ENCODE data around the gene GSG1L2. TPM values are rescaled to one million over a fixed set of nuclear protein-coding genes. Genes with fewer than 3 reads are reported as not detected.

GSG1L2 gene
- total RNA-seq, result not detected
- polyA plus RNA-seq (ENCODE audit: insufficient read depth, low read depth, low replicate concordance), result not detected
- long read RNA-seq, donor 1, result 0 reads
- long read RNA-seq, donor 2, result 0 reads
- long read RNA-seq, donor 3, result 0 reads
- long read RNA-seq, donor 4, result 0 reads
- long read RNA-seq, donor 5, result 0 reads
- long read RNA-seq, donor 6, result 0 reads
- long read RNA-seq, donor 7, result 0 reads
- long read RNA-seq, donor 8, result 0 reads
- long read RNA-seq, donor 9, result 0 reads
- long read RNA-seq, donor 10, result 0 reads

DNA sequence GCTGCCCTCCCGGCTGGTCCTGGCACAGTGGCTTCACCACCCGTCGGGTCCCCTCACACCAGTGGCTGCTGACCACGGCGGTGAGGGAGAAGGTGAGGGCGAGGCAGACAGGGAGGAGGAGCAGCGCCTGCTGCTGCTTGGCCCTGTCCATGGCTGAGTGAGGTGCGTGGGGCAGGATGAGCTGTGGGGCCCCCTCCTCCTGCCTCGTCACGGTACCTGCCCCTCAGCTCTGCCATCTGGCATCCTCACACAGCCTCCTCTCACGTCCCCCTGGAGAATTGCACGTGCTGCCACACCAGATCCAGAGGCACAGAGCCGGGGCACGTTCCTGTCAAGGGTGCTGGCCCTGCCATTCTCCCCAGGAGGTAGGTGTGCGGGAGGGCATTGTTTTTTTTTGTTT, at the start of gene GSG1L2:
TSS of gene GSG1L2 (minus strand) at position 159 of the 400 bp plus-strand sequence. CDS start at position 151, 8 bp downstream.
- Histone ChIP-seq H3K36me3 (ENCODE audit: control insufficient read depth in 2 of 3, insufficient read depth in 3 of 3, low read length in 3 of 3) (no peaks in the 10 kb centered on the region), H3K9me3 (ENCODE audit: control insufficient read depth in 2 of 3, insufficient read depth in 1 of 3, low read length in 3 of 3) (no peaks in the 10 kb centered on the region), H3K27ac (ENCODE audit: low read depth in 2 of 2, low read length in 2 of 2) (no peak within 1 kb of the TSS), H3K4me3 (ENCODE audit: low read length in 3 of 3) (no peak within 1 kb of the TSS), H3K4me1 (ENCODE audit: control insufficient read depth in 2 of 3, insufficient read depth in 2 of 3, low read depth in 1 of 3, low read length in 3 of 3) (no peaks in the 10 kb centered on the region), H3K27me3 (ENCODE audit: control insufficient read depth, insufficient read depth, low read length) (no peaks in the 10 kb centered on the region), H3K9ac (ENCODE audit: low read length in 3 of 3) (no peak within 1 kb of the TSS)
- DNase-seq (peak in 2 of 5 donors; percentile 21 to 45), FAIRE-seq (no peak)
- intact Hi-C loops (cut with DNase I), result no loop called here
- TF ChIP-seq, protein P1, sequence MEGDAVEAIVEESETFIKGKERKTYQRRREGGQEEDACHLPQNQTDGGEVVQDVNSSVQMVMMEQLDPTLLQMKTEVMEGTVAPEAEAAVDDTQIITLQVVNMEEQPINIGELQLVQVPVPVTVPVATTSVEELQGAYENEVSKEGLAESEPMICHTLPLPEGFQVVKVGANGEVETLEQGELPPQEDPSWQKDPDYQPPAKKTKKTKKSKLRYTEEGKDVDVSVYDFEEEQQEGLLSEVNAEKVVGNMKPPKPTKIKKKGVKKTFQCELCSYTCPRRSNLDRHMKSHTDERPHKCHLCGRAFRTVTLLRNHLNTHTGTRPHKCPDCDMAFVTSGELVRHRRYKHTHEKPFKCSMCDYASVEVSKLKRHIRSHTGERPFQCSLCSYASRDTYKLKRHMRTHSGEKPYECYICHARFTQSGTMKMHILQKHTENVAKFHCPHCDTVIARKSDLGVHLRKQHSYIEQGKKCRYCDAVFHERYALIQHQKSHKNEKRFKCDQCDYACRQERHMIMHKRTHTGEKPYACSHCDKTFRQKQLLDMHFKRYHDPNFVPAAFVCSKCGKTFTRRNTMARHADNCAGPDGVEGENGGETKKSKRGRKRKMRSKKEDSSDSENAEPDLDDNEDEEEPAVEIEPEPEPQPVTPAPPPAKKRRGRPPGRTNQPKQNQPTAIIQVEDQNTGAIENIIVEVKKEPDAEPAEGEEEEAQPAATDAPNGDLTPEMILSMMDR (IDR thresholded peaks at IDR 0.05; ENCODE audit: borderline replicate concordance, extremely low read depth, insufficient read depth), result no peak

DNA sequence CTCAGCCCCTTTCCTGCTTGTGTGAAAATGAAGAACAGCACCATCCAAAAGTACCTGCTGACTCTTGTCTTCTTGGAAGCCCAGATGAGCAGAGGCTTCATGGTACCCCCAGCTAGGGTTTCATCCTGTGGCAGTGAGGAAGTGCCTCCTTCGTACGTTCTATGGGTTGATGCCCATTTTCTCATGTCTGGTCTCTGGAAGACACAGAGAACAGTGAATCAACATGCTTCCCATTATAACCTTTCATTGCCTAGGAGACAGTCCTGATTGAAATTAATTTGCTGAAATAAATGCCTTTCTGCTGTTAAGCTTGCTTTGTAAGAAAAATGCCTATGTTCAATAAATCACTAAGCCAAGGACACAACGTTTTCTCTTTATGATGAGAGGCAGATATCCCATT, 46.7 kb upstream of the GSG1L2 start:
- Histone ChIP-seq H3K4me1 (ENCODE audit: control insufficient read depth in 2 of 3, insufficient read depth in 2 of 3, low read depth in 1 of 3, low read length in 3 of 3) (no peaks in the 10 kb centered on the region), H3K9me3 (ENCODE audit: control insufficient read depth in 2 of 3, insufficient read depth in 1 of 3, low read length in 3 of 3) (no peaks in the 10 kb centered on the region), H3K36me3 (ENCODE audit: control insufficient read depth in 2 of 3, insufficient read depth in 3 of 3, low read length in 3 of 3) (no peaks in the 10 kb centered on the region), H3K4me3 (ENCODE audit: low read length in 3 of 3) (no peak overlapping the region), H3K27me3 (ENCODE audit: control insufficient read depth, insufficient read depth, low read length) (no peaks in the 10 kb centered on the region), H3K27ac (ENCODE audit: low read depth in 2 of 2, low read length in 2 of 2) (no peak overlapping the region), H3K9ac (ENCODE audit: low read length in 3 of 3) (no peak overlapping the region)
- intact Hi-C loops (cut with DNase I), result no loop called here
- FAIRE-seq (no peak), DNase-seq (peak in 2 of 5 donors; percentile 7)
- TF ChIP-seq, protein P1 (IDR thresholded peaks at IDR 0.05; ENCODE audit: borderline replicate concordance, extremely low read depth, insufficient read depth), result no peak

DNA sequence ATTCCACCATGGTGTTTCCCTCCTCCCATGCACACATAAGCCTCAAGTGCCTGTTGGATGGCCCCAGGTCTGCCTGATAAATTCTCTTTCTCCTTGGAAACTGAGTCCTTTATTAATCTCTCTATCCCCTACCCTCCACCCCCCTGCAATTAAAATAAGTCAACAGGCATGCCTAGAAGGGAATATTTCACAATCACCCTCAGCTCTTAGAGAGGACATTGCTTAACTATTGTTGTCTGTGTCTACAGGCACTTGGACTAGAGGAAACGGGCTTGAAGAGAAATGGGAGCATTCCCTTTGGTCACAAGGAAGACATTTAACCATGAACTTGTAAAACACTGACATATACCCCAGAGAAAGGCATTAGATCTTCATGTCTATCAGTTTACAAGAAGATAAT, 43.7 kb upstream of the GSG1L2 start:
- DNase-seq, result no peak
- Histone ChIP-seq H3K9me3 (ENCODE audit: control insufficient read depth in 2 of 3, insufficient read depth in 1 of 3, low read length in 3 of 3) (peaks cover 0 to 5% (median 0%) of the 10 kb centered on the region in 3 donors), H3K9ac (ENCODE audit: low read length in 3 of 3) (no peak overlapping the region), H3K27ac (ENCODE audit: low read depth in 2 of 2, low read length in 2 of 2) (no peak overlapping the region), H3K4me3 (ENCODE audit: low read length in 3 of 3) (no peak overlapping the region), H3K27me3 (ENCODE audit: control insufficient read depth, insufficient read depth, low read length) (no peaks in the 10 kb centered on the region), H3K4me1 (ENCODE audit: control insufficient read depth in 2 of 3, insufficient read depth in 2 of 3, low read depth in 1 of 3, low read length in 3 of 3) (no peaks in the 10 kb centered on the region), H3K36me3 (ENCODE audit: control insufficient read depth in 2 of 3, insufficient read depth in 3 of 3, low read length in 3 of 3) (no peaks in the 10 kb centered on the region)
- no peak for FAIRE-seq
- TF ChIP-seq, protein P1 (IDR thresholded peaks at IDR 0.05; ENCODE audit: borderline replicate concordance, extremely low read depth, insufficient read depth), result no peak
- intact Hi-C loops (cut with DNase I), result no loop called here

All from kidney (tissue), 22 donors.